SIG-M5 treated with dmso at 0.1 percent for 504 hours (cell line): Measurements from ENCODE around the gene PARD3B.
"Not testable (repeated sequence)": the region's sequence is repeated elsewhere in the genome, so short reads cannot be mapped to it uniquely, and the experiment has no call there.

ENCODE experiments used
- DNase-seq: peaks from one replicate; lab custom pipeline; 2025; ENCODE audit not compliant: unreplicated experiment; lab: John Stamatoyannopoulos, UW

Gene PARD3B

GRCh38 chr2:205218056-205218455, 672.8 kb downstream of the PARD3B start:
- no peak for DNase-seq

- DNase-seq: not testable (repeated sequence)
These were observed 673.5 kb downstream of the PARD3B start for GRCh38 chr2:205218816-205219215.

GRCh38 chr2:205220559-205220958, 675.3 kb downstream of the PARD3B start:
- DNase-seq: no peak

- DNase-seq: no peak
These were observed 686.8 kb downstream of the PARD3B start for GRCh38 chr2:205232086-205232485.

- no peak for DNase-seq
These were observed 690.2 kb downstream of the PARD3B start for GRCh38 chr2:205235434-205235833.

- DNase-seq: no peak
These were observed 692.2 kb downstream of the PARD3B start for GRCh38 chr2:205237524-205237923.

GRCh38 chr2:205245001-205245400, 699.7 kb downstream of the PARD3B start:
- DNase-seq: no peak

- DNase-seq: no peak
These were observed 700.4 kb downstream of the PARD3B start for GRCh38 chr2:205245652-205246051.

GRCh38 chr2:205259121-205259520, 713.8 kb downstream of the PARD3B start:
- DNase-seq: no peak

GRCh38 chr2:205261516-205262020, 716.3 kb downstream of the PARD3B start:
- DNase-seq: no peak

GRCh38 chr2:205267323-205267722, 722.0 kb downstream of the PARD3B start:
- no peak for DNase-seq

GRCh38 chr2:205270689-205271088, 725.4 kb downstream of the PARD3B start:
- DNase-seq: no peak

- no peak for DNase-seq
These were observed 727.9 kb downstream of the PARD3B start for GRCh38 chr2:205273148-205273547.

- peak; percentile 3 for DNase-seq
These were observed 728.4 kb downstream of the PARD3B start for GRCh38 chr2:205273627-205274026.

- no peak for DNase-seq
These were observed 729.5 kb downstream of the PARD3B start for GRCh38 chr2:205274801-205275200.

- no peak for DNase-seq
These were observed 731.0 kb downstream of the PARD3B start for GRCh38 chr2:205276116-205276777.

- DNase-seq: no peak
These were observed 735.4 kb downstream of the PARD3B start for GRCh38 chr2:205280596-205281236.

- no peak for DNase-seq
These were observed 738.5 kb downstream of the PARD3B start for GRCh38 chr2:205283736-205284270.

GRCh38 chr2:205284334-205284733, 739.1 kb downstream of the PARD3B start:
- no peak for DNase-seq

- no peak for DNase-seq
These were observed 742.0 kb downstream of the PARD3B start for GRCh38 chr2:205287316-205287715.

GRCh38 chr2:205288686-205289085, 743.4 kb downstream of the PARD3B start:
- DNase-seq: no peak

GRCh38 chr2:205290299-205290698, 745.0 kb downstream of the PARD3B start:
- DNase-seq: no peak
